HG03460 (cell line): ENCODE measurements around the gene ACKR2.
"Not testable (repeated sequence)": the region's sequence is repeated elsewhere in the genome, so short reads cannot be mapped to it uniquely, and the experiment has no call there.

ENCODE experiments used
- ATAC-seq: cut with Tn5 transposase; IDR thresholded peaks from one replicate; pipeline ENCODE4 v1.9.1; 2021; ENCODE audit not compliant: unreplicated experiment

Gene ACKR2

GRCh38 chr3:42801048-42801620 is 8.1 kb upstream of the ACKR2 start:
- ATAC-seq: no peak

DNA sequence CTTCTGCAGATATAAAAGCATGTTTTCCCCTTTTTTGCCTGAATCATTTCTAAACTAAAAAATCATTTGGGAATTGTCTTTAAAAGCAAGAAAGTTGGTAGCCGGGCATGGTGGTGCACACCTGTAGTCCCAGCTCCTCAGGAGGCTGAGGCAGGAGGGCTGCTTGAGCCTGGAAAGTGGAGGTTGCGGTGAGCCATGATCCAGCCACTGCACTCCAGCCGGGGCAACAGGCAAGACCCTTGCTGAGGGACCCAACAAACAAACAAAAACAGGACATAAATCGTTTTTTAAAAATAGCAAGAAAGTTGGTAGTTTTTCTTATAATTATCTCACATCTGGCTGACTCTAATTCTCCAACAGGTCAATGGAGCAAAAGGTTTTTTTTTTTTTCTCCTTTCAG is 7.5 kb upstream of the ACKR2 start:
- ATAC-seq: no peak

- no peak for ATAC-seq
Observed at GRCh38 chr3:42802876-42803413, 6.3 kb upstream of the ACKR2 start.

- peak; percentile 29 for ATAC-seq
Observed at GRCh38 chr3:42803414-42804105, 5.7 kb upstream of the ACKR2 start.

GRCh38 chr3:42804106-42804830 is 5.0 kb upstream of the ACKR2 start, which contains the start of gene HIGD1A:
Gene HIGD1A, minus strand, starts transcription at chr3:42804490. Its CDS starts 10,237 bp downstream, at chr3:42794253.
- ATAC-seq: peak; percentile 97

DNA sequence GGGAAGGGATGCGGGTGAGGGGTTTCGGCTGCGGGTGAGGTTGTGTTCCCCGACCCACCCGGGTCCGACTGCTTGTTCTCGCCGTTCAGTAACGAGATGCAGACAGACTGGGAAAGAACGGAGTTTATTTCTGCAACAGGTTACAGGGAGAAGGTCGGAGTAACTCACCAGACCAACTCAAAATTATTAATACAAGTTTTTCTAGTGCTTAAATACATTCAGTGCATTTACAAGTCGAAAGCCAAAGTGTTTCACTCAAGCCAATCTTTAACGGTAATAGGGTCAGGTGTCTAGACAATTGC is 4.5 kb upstream of the ACKR2 start:
- ATAC-seq: peak; percentile 20

DNA sequence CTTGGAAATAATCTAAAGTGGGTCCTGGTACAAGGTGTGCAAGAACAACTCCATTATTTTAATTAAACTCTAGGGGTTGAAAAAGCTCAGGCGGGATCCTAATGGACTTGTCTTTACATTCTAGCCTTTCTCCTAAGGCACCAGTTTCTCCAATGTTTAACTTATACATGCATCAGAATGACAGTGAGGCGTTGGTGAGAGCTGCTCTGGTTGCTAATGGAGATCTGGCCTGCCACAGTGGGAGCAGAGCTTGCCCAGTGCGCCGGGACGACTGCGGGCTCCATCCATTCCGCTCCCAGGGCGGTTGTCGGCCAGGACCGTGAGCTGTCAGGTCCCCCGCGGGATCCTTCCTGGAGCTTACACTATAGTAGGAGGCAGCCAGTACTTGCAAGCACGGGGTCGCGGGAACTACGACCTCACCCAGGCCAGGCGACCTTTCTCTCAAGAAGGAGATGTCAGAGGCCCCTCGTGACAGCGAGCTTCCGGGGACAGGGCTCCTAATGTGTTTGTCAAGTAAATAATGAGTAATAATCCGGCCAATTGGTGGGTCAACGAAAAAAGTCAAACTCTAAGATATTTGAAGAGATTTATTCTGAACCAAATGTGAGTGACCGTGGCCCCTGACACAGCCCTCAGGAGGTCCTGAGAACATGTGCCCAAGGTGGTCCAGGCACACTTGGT is 4.0 kb upstream of the ACKR2 start:
- ATAC-seq: no peak

GRCh38 chr3:42807929-42808328 is 1.3 kb upstream of the ACKR2 start:
- ATAC-seq: no peak

DNA sequence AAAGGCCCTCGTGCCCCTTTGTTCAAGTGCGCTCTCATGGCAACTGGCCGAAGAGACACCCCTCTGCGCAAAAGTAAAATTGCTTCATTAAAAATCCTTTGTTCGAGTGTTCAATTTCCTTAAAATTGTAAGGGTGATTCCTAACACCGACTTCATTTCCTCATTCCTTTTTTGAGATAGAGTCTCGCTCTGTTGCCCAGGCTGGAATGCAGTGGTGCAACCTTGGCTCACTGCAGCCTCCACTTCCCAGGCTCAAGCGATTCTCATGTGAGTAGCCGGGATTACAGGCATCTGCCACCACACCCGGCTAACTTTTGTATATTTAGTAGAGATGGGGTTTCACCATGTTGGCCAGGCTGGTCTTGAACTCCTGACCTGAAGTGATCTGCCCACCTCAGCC is 1.5 kb downstream of the ACKR2 start:
- not testable (repeated sequence) for ATAC-seq

DNA sequence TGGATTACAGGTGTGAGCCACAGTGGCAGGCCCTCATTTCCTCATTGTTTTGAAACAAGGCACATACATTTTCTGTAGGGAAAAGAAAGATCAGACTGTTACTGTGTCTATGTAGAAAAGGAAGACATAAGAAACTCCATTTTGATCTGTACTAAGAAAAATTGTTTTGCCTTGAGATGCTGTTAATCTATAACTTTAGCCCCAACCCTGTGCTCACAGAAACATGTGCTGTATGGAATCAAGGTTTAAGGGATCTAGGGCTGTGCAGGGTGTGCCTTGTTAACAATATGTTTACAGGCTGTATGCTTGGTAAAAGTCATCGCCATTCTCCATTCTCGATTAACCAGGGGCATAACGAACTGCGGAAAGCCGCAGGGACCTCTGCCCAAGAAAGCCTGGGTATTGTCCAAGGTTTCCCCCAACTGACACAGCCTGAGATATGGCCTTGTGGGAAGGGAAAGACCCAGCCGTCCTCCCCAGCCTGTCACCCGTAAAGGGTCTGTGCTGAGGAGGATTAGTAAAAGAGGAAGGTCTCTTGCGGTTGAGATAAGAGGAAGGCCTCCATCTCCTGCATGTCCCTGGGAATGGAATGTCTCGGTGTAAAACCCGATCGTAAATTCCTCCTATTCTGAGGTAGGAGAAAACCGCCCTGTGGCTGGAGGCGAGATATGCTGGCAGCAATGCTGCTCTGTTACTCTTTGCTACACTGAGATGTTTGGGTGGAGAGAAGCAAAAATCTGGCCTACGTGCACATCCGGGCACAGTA is 2.1 kb downstream of the ACKR2 start:
- not testable (repeated sequence) for ATAC-seq

- ATAC-seq: no peak
Observed at GRCh38 chr3:42814246-42814645, 5.0 kb downstream of the ACKR2 start.

DNA sequence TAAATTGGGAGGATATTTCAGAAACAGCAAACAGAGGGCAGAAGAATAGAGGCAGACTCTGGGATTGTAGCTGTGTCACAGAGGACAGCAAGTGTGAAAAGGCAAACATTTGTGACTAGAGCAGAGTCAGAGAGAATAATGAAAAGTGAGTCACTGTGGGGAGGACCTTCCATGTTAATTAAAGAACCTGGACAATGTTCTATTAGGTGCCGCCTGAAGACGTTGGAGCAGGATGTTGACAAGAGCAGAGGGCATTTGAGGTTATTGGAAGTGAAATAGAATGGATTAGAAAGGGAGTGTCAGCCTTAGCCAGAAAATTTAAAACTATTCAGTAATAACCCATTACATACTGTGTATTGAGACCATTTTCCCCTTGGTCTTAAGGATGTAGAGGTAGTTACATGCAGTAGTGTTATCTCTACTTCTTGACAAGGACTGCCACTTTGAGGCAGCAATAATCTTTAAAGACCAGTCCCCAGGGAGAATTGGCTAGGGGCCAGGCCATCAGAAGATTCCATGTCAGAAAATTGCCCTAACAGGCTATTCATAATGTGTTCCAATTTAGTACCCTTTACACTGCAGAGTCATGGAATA is 5.8 kb downstream of the ACKR2 start:
- no peak for ATAC-seq

DNA sequence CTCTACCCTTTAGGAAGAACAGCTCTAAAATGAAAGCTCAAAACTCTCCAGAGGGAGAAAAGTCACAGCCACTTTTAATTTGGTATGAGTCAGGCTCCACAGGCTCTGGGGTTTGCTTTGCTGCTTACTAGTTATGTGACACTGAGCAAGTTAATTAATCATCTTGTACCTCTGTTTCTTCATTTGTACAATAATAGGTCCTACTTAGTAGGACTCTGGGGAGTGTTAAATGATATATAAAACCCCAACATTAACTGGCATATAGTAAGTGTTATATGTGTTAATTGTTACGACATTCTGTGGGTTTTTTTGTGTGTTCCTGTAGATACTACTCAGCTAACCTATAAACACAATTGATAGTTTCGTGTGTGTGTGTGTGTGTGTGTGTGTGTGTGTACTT is 6.6 kb downstream of the ACKR2 start:
- no peak for ATAC-seq

GRCh38 chr3:42819351-42819965 is 10.2 kb downstream of the ACKR2 start:
- no peak for ATAC-seq

- no peak for ATAC-seq
Observed at GRCh38 chr3:42820746-42821051, 11.5 kb downstream of the ACKR2 start.

GRCh38 chr3:42822828-42823227 is 13.6 kb downstream of the ACKR2 start:
- ATAC-seq: no peak

- no peak for ATAC-seq
Observed at GRCh38 chr3:42823351-42823750, 14.1 kb downstream of the ACKR2 start.

DNA sequence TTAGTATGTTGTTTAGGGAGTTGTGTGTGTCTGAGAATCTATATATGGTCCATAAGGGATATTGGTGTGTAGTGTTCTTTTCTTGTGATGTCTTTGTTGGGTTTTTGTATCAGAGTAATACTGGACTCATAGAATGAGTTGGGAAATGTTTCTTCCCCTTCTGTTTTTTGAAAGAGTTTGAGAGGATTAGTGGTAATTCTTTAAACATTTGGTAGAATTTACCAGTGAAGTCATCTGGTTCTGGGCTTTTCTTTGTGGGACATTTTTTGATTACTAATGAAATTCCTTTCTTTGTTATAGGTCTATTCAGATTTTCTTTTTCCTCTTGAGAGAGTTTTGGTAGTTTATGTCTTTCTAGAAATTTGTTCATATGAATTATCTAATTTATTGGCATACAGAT is 16.9 kb downstream of the ACKR2 start:
- no peak for ATAC-seq

- no peak for ATAC-seq
Observed at GRCh38 chr3:42827023-42827422, 17.8 kb downstream of the ACKR2 start.

- ATAC-seq: no peak
Observed at GRCh38 chr3:42827654-42828053, 18.4 kb downstream of the ACKR2 start.
